IMR-90 (cell line): ENCODE measurements around the gene RSU1. TPM values are rescaled to one million over a fixed set of nuclear protein-coding genes. Genes with fewer than 3 reads are reported as not detected.

Source experiments
- ATAC-seq: fragments of 200-7000 bp; cut with Tn5 transposase; 2 replicates; pipeline ENCODE4 v1.9.1; 2020; ENCODE audit warnings: low read depth, mild to moderate bottlenecking, moderate library complexity
- BruUV-seq: library from RNA; stranded (reverse); fragments of 400-500 nt; replicated peaks from 2 replicates; lab custom pipeline; 2021; lab: Mats Ljungman, UMichigan
- CTCF ChIA-PET: fragments of 300-600 bp; formaldehyde crosslinking; extraction: SDS; loops from one replicate; lab custom pipeline; 2021; ENCODE audit warnings: antibody characterized with exemption; lab: Yijun Ruan, JAX
- POLR2A ChIA-PET: fragments of 300-600 bp; sonication (Branson Sonifier 250); formaldehyde crosslinking; loops from one replicate; lab custom pipeline; 2022; ENCODE audit warnings: antibody characterized with exemption; ENCODE audit not compliant: unreplicated experiment; lab: Charles Lee
- DNase-seq: peaks from one replicate; pipeline ENCODE4 v3.0.0; 2013
- H2AFZ ChIP-seq: replicated peaks from 2 replicates; pipeline ENCODE3; 2013; ENCODE audit warnings: low read length, mild to moderate bottlenecking; ENCODE audit not compliant: poor library complexity
- H2AK5ac ChIP-seq: 2 replicates; pipeline ENCODE4 v1.6.1; 2013; ENCODE audit warnings: low read depth, low read length, inconsistent platforms
- H2AK9ac ChIP-seq: replicated peaks from 2 replicates; pipeline ENCODE3; 2013; ENCODE audit warnings: mild to moderate bottlenecking, low read depth, low read length, moderate library complexity; ENCODE audit not compliant: poor library complexity
- H2BK120ac ChIP-seq: 2 replicates; pipeline ENCODE4 v1.6.1; 2013; ENCODE audit warnings: low read depth, low read length, inconsistent platforms
- H2BK15ac ChIP-seq: 3 replicates; pipeline ENCODE4 v1.6.1; 2013; ENCODE audit warnings: low read depth, low read length, inconsistent platforms
- H2BK20ac ChIP-seq: 2 replicates; pipeline ENCODE4 v1.6.1; 2013; ENCODE audit warnings: low read depth, mild to moderate bottlenecking, inconsistent platforms, low read length, moderate library complexity
- H2BK5ac ChIP-seq: 2 replicates; pipeline ENCODE4 v1.6.1; 2013; ENCODE audit warnings: mild to moderate bottlenecking, low read depth, low read length, inconsistent platforms; ENCODE audit not compliant: poor library complexity, severe bottlenecking
- H3K14ac ChIP-seq: replicated peaks from 2 replicates; pipeline ENCODE4 v1.6.1; 2013; ENCODE audit warnings: low read depth, low read length, inconsistent platforms
- H3K18ac ChIP-seq: 2 replicates; pipeline ENCODE4 v1.6.1; 2013; ENCODE audit warnings: low read depth, low read length, control low read depth
- H3K23ac ChIP-seq: 2 replicates; pipeline ENCODE4 v1.6.1; 2013; ENCODE audit warnings: low read depth, low read length, inconsistent platforms
- H3K27ac ChIP-seq: 2 replicates; pipeline ENCODE4 v1.5.1; 2013; ENCODE audit warnings: mild to moderate bottlenecking, control low read depth, low read length; ENCODE audit not compliant: insufficient read depth
- H3K27me3 ChIP-seq: 2 replicates; pipeline ENCODE4 v1.6.1; 2013; ENCODE audit warnings: low read length; ENCODE audit not compliant: control insufficient read depth, insufficient read depth
- H3K36me3 ChIP-seq: 2 replicates; pipeline ENCODE4 v1.6.1; 2013; ENCODE audit warnings: low read length, mixed read lengths; ENCODE audit not compliant: control insufficient read depth, insufficient read depth
- H3K4ac ChIP-seq: 2 replicates; pipeline ENCODE4 v1.6.1; 2013; ENCODE audit warnings: low read depth, low read length, inconsistent platforms
- H3K4me1 ChIP-seq: 2 replicates; pipeline ENCODE4 v1.6.1; 2013; ENCODE audit warnings: low read length, mixed read lengths; ENCODE audit not compliant: control insufficient read depth, insufficient read depth
- H3K4me2 ChIP-seq: 2 replicates; pipeline ENCODE4 v1.6.1; 2013; ENCODE audit warnings: low read depth, mild to moderate bottlenecking, control low read depth, low read length, moderate library complexity
- H3K4me3 ChIP-seq: 2 replicates; pipeline ENCODE4 v1.5.1; 2013; ENCODE audit warnings: low read depth, mild to moderate bottlenecking, control low read depth, low read length, moderate library complexity; ENCODE audit not compliant: insufficient read depth
- H3K56ac ChIP-seq: 2 replicates; pipeline ENCODE4 v1.6.1; 2013; ENCODE audit warnings: low read length, inconsistent platforms; ENCODE audit not compliant: insufficient read depth; ENCODE audit errors: extremely low read depth
- H3K79me1 ChIP-seq, 2 experiments: 2 replicates each; pipeline ENCODE4 v1.6.1; 2013; ENCODE audit warnings: low read length in 2 of 2, inconsistent platforms in 1 of 2, low read depth in 1 of 2
- H3K9ac ChIP-seq: 2 replicates; pipeline ENCODE4 v1.6.1; 2013; ENCODE audit warnings: low read depth, low read length, control low read depth
- H3K9me1 ChIP-seq: 2 replicates; pipeline ENCODE4 v1.6.1; 2013; ENCODE audit warnings: low read length, inconsistent platforms; ENCODE audit not compliant: insufficient read depth
- H3K9me3 ChIP-seq: 2 replicates; pipeline ENCODE4 v1.6.1; 2013; ENCODE audit warnings: low read length; ENCODE audit not compliant: control insufficient read depth, insufficient read depth
- H4K20me1 ChIP-seq: 2 replicates; pipeline ENCODE4 v1.6.1; 2013; ENCODE audit warnings: low read length, inconsistent platforms; ENCODE audit not compliant: insufficient read depth
- H4K5ac ChIP-seq: 2 replicates; pipeline ENCODE4 v1.6.1; 2013; ENCODE audit warnings: mild to moderate bottlenecking, low read depth, low read length, control low read depth
- H4K8ac ChIP-seq, 2 experiments: 2 replicates each; pipeline ENCODE4 v1.6.1; 2013; ENCODE audit warnings: low read depth in 2 of 2, low read length in 2 of 2, control low read depth in 1 of 2, inconsistent platforms in 1 of 2
- H4K91ac ChIP-seq: 2 replicates; pipeline ENCODE4 v1.6.1; 2013; ENCODE audit warnings: low read depth, low read length, inconsistent platforms; ENCODE audit not compliant: insufficient read depth
- BHLHE40 ChIP-seq: fragments of 150-350 bp; IDR thresholded peaks from 2 replicates; pipeline ENCODE4 v1.6.1; 2016; ENCODE audit warnings: mild to moderate bottlenecking, low read depth, low read length
- CHD1 ChIP-seq: IDR thresholded peaks from 2 replicates; pipeline ENCODE4 v1.6.1; 2012; ENCODE audit warnings: low read depth, low read length, improper control_type of control experiment
- ELK1 ChIP-seq: fragments of 150-350 bp; IDR thresholded peaks from 2 replicates; pipeline ENCODE4 v1.6.1; 2016; ENCODE audit warnings: low read depth, mild to moderate bottlenecking, low read length, moderate library complexity, borderline replicate concordance
- FOS ChIP-seq: fragments of 150-350 bp; IDR thresholded peaks from 2 replicates; pipeline ENCODE4 v1.6.1; 2016; ENCODE audit warnings: low read depth, low read length
- MAFK ChIP-seq: IDR thresholded peaks from 2 replicates; pipeline ENCODE4 v1.6.1; 2012; ENCODE audit warnings: low read depth, low read length, improper control_type of control experiment
- MAZ ChIP-seq: IDR thresholded peaks from 2 replicates; pipeline ENCODE4 v1.6.1; 2012; ENCODE audit warnings: low read depth, mild to moderate bottlenecking, low read length, improper control_type of control experiment, moderate library complexity, borderline replicate concordance
- POLR2A ChIP-seq: IDR thresholded peaks from 2 replicates; pipeline ENCODE4 v1.6.1; 2012; ENCODE audit warnings: mild to moderate bottlenecking, low read depth, low read length
- RAD21 ChIP-seq: IDR thresholded peaks from 2 replicates; pipeline ENCODE4 v1.6.1; 2012; ENCODE audit warnings: low read length, improper control_type of control experiment
- RFX5 ChIP-seq: IDR thresholded peaks from 2 replicates; pipeline ENCODE4 v1.8.0; 2012; ENCODE audit warnings: low read depth, mild to moderate bottlenecking, low read length, moderate library complexity
- SMC3 ChIP-seq: fragments of 150-350 bp; IDR thresholded peaks from 2 replicates; pipeline ENCODE4 v1.6.1; 2016; ENCODE audit warnings: low read depth, mild to moderate bottlenecking, antibody characterized with exemption, low read length, moderate library complexity
- WGBS, 2 experiments: methylation state at CpG; one replicate each; pipeline versions ENCODE4 v1.1.5 to v1.1.7; 2013; ENCODE audit warnings: missing lambda C conversion rate in 2 of 2; ENCODE audit not compliant: insufficient read length in 1 of 2; ENCODE audit errors: extremely low coverage in 2 of 2; 5-methylcytosine and 5-hydroxymethylcytosine counted together
- dilution Hi-C: fragments of 300-500 bp; cut with HindIII; formaldehyde crosslinking; loops from one replicate; pipeline ENCODE4 v1.14.3; 2018; ENCODE audit warnings: low sequenced_read_pairs; ENCODE audit not compliant: unreplicated experiment
- in situ Hi-C: fragments of 300-500 bp; cut with MboI; formaldehyde crosslinking; loops from 3 replicates; pipeline ENCODE4 v1.14.3; 2019; ENCODE audit warnings: low sequenced_read_pairs, inconsistent platforms, mixed read lengths
- intact Hi-C: fragments of 100-400 bp; cut with micrococcal nuclease; formaldehyde crosslinking; loops from 2 replicates; pipeline ENCODE4 v1.10.0; 2022
- polyA plus RNA-seq, 3 experiments: library from polyadenylated mRNA; depleted of rRNA; stranded (reverse); fragments of >200 nt; gene quantifications; 2 replicates each; pipeline ENCODE4 v1.2.3, GENCODE V29; 2012; ENCODE audit warnings: low replicate concordance in 1 of 3
- total RNA-seq: library from RNA; depleted of rRNA; stranded (reverse); fragments of >200 nt; gene quantifications from 2 replicates; pipeline ENCODE4 v1.2.3, GENCODE V29; 2012
- TF ChIP-seq, protein P1 (sequence below): fragments of 150-350 bp; IDR thresholded peaks from 2 replicates; pipeline ENCODE4 v1.6.1; 2017; ENCODE audit warnings: mild to moderate bottlenecking, antibody characterized with exemption, low read length, low read depth

RSU1 gene
- total and polyA plus RNA-seq, 2 of the 4 experiments (the other 2 are of a cell fraction): 134 to 148 TPM

DNA sequence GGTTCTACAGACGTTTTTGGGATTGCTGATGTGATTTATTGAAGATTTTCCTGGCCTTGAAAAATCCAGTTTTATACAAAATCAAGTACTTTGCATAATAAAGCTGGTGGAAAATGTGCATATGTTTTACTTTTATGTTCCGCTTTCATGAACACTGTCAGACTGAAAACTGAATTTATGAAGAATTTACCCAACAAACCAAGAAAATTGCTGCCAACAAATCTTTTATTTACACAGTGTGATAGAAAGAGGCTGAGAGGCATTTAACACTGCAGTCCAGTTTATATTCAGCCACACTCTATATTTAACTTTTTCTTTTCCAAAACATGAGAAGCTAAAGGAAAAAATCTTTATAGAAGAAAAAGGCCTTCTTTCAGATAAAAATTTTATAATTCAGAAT, 35.4 kb upstream of the RSU1 start:
- H2BK15ac ChIP-seq: no peak overlapping the region
- H3K9ac ChIP-seq: no peak overlapping the region
- H3K23ac ChIP-seq: no peak overlapping the region
- no peak overlapping the region for H2AFZ ChIP-seq
- dilution Hi-C loops (no loop called here), intact Hi-C loops (loop anchor here (1.0 to 5.0 kb wide), 5 partner anchors 114 to 405 kb away; no protein-coding TSS in a partner anchor), in situ Hi-C loops (no loop called here)
- no peak overlapping the region for H3K4me2 ChIP-seq
- no peak overlapping the region for H4K91ac ChIP-seq
- H4K20me1 ChIP-seq: no peaks in the 10 kb centered on the region
- no peaks in the 10 kb centered on the region for H3K9me3 ChIP-seq
- no peaks in the 10 kb centered on the region for H3K79me1 ChIP-seq
- ChIA-PET CTCF (interaction anchor here (0.5 to 1.7 kb wide), 9 partner anchors 11 to 404 kb away, joined by 3 to 8 read pairs (median 3); no protein-coding TSS in a partner anchor), POLR2A (interaction anchor here (0.7 kb wide), 1 partner anchor 19 kb away, joined by 3 read pairs; no protein-coding TSS in a partner anchor)
- no peak overlapping the region for H4K8ac ChIP-seq
- H2BK5ac ChIP-seq: no peak overlapping the region
- no peak overlapping the region for H2BK20ac ChIP-seq
- H3K36me3 ChIP-seq: no peaks in the 10 kb centered on the region
- H3K4me3 ChIP-seq: no peak overlapping the region
- WGBS, 2 experiments: no CpG with 5 or more reads among the region's 2 CpGs
- no peak overlapping the region for H2AK5ac ChIP-seq
- H3K4ac ChIP-seq: no peak overlapping the region
- H3K27ac ChIP-seq: no peak overlapping the region
- H2AK9ac ChIP-seq: no peak overlapping the region
- no peak overlapping the region for H2BK120ac ChIP-seq
- TF ChIP-seq ELK1 (no peak), RFX5 (no peak), POLR2A (no peak), MAZ (no peak), SMC3 (no peak), MAFK (no peak), CHD1 (no peak), FOS (no peak), BHLHE40 (no peak), RAD21 (no peak)
- TF ChIP-seq, protein P1, sequence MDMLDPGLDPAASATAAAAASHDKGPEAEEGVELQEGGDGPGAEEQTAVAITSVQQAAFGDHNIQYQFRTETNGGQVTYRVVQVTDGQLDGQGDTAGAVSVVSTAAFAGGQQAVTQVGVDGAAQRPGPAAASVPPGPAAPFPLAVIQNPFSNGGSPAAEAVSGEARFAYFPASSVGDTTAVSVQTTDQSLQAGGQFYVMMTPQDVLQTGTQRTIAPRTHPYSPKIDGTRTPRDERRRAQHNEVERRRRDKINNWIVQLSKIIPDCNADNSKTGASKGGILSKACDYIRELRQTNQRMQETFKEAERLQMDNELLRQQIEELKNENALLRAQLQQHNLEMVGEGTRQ: no peak
- peaks cover 3% of the 10 kb centered on the region for H3K4me1 ChIP-seq
- BruUV-seq: no TSS peak
- H3K14ac ChIP-seq: no peak overlapping the region
- H3K56ac ChIP-seq: no peak overlapping the region
- ATAC-seq (no peak), DNase-seq (no peak)
- no peaks in the 10 kb centered on the region for H3K27me3 ChIP-seq
- peaks cover 5% of the 10 kb centered on the region for H3K9me1 ChIP-seq
- no peak overlapping the region for H4K5ac ChIP-seq
- H3K18ac ChIP-seq: no peak overlapping the region
